GM12801 (cell line): Measurements from ENCODE around the gene XRCC1.

Experiments
- TF ChIP-seq, protein P1 (sequence below): IDR thresholded peaks from one replicate; pipeline ENCODE4 v1.5.1; 2011; ENCODE audit warnings: control low read depth; ENCODE audit not compliant: insufficient read length; ENCODE audit errors: extremely low read depth

The XRCC1 gene

DNA sequence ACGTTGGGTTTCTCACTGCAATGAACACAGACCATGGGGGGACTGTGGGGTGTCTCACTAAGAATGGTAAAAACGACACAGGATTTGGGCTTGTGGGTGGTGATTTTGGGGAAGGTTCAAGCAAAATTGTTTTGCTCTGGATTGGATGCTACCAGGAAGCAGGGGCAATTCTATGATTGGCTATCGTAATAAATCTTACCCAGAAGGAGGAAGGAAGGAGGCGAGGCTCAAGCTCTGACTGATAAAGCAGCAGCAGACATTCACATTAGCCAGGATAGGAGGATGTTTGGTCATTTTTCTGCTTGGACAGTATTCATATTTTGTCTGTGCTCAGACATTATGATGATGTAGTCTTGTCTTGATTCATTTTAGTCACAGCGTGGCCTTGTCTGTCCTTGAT, 22.5 kb upstream of the XRCC1 start:
- TF ChIP-seq, protein P1, sequence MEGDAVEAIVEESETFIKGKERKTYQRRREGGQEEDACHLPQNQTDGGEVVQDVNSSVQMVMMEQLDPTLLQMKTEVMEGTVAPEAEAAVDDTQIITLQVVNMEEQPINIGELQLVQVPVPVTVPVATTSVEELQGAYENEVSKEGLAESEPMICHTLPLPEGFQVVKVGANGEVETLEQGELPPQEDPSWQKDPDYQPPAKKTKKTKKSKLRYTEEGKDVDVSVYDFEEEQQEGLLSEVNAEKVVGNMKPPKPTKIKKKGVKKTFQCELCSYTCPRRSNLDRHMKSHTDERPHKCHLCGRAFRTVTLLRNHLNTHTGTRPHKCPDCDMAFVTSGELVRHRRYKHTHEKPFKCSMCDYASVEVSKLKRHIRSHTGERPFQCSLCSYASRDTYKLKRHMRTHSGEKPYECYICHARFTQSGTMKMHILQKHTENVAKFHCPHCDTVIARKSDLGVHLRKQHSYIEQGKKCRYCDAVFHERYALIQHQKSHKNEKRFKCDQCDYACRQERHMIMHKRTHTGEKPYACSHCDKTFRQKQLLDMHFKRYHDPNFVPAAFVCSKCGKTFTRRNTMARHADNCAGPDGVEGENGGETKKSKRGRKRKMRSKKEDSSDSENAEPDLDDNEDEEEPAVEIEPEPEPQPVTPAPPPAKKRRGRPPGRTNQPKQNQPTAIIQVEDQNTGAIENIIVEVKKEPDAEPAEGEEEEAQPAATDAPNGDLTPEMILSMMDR = no peak

DNA sequence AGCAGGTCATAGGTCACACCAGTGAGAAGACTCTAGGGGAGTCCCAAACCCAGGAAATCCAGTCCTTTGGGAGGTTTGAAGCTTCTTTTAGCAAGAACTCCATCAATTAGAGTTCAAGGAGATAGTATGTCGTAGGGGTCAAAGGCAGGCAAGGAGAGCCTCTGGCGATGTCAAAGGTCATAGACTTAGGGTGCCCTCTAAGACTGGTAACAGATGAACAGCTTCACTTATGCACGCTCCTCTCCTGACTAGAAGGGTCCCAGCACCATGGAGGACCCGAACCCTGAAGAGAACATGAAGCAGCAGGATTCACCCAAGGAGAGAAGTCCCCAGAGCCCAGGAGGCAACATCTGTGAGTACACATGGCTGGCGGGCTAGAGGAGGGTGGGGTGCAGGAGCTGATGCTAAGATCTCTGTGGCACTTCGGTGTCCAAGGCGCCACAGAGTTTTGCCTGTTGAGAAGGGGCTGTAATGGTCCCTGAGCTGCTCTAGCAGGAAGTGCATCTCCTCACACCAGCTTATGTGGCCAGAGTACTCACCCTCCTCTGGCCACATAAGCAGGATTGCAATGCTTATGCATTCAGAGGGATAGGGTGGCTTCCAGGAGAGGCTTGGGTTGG, 21.6 kb upstream of the XRCC1 start:
- TF ChIP-seq, protein P1 = no peak

DNA sequence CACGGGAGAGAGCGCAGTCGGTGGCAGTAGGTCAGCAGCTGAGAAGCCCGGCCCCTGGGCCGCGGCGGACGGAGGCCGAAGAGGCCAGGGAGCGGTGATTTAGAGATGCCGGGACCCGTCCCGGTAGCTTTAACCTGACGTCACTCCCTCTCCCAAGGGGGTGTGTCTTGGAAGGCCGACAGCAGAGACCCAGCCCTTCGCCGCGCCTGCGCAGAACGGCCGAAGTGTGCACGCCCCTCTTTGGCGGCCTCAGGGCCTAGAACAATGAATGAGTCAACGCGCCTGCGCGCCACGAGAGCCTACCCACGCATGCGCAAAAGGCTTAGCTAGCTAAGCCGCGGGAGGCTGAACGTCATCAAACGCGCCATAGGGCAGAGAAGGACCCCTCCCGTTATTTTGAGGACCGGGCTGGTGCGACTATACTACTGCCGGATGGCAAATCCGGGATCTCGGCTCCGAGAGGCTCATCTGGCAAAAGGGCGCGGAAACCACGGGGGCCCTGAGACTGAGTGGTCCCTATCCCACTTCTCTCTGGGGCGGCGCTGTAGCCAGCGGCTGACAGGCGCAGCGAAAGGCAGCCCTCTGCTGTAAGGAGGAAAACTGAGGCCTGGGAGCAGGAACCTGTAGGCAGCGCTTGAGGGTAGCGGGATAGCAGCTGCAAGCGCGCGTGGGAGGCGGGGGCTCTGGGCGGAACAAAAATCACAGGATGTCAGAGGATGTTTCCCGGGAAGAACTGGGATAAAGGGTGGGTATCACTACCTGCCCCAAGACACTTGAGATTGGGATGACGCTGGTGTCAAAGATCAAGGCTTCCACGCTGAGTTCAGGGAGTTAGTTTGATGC, 20.9 kb upstream of the XRCC1 start, which contains the start of the genes IRGQ and ZNF576:
TSS of gene IRGQ (minus strand) at position 136 of the 843 bp plus-strand sequence. CDS start 796 bp downstream, outside the sequence.
TSS of gene ZNF576 (plus strand) at position 597 of the 843 bp plus-strand sequence. CDS start 514 bp downstream, outside the sequence.
- TF ChIP-seq, protein P1 = no peak

DNA sequence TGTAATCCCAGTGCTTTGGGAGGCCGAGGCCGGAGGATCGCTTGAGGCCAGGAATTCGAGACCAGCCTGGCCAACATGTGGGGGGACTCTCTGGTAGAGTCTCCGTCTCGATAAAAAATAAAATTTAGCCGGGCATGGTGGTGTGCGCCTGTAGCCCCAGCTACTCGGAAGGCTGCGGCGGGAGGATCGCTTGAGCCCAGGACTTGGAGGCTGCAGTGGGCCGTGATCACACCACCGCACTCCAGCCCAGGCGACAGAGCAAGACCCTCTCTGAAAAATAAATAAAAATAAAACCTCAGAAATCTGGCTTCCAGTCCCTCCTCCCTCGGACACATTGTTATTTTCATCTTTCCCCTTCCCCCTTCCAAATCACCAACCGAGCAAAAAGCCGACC, 20.3 kb upstream of the XRCC1 start:
- TF ChIP-seq, protein P1 = no peak

DNA sequence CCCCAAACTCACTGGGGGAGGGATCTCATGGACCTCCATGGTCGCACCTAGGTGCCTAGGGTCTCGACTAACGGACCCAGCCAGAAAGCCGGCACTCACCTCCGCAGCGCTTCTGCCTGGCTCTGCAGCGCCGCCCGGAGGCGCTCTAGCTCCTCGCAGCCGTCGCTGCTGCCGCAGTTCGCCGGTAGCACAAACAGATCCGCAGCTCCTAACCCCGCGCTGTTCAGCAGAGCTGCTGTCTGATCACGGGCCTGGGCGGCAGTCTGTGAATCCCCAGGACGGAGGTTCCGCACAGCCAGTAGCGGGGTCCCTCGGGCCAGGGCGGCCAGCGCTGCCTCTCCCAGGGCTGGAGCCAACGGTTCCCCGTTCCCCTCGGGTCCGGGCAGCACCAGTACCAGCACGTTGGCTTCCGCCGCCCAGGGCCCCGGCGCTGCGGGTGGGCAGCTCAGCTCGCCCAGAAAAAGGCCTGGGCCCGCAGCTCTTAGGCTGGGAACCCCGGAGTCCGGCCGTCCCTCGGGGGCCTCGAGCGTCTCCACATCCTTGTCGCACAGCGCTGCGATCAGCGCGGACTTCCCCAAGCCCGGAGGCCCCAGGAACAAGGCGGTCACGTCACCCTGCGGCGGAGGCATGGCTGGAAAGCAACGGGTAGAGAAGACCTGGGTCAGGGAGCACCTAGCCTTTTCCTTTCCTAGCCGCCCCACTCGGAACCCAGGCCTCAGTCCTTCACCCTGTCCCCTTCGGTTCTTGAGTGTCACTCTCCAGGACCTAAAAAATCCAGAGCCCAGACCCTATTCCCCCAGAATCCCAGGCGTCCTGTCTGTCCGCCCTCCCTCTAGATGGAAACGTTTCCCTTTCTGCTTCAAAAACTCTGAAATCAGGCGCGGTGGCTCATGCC, 19.6 kb upstream of the XRCC1 start:
- TF ChIP-seq, protein P1 = peak; percentile 6

DNA sequence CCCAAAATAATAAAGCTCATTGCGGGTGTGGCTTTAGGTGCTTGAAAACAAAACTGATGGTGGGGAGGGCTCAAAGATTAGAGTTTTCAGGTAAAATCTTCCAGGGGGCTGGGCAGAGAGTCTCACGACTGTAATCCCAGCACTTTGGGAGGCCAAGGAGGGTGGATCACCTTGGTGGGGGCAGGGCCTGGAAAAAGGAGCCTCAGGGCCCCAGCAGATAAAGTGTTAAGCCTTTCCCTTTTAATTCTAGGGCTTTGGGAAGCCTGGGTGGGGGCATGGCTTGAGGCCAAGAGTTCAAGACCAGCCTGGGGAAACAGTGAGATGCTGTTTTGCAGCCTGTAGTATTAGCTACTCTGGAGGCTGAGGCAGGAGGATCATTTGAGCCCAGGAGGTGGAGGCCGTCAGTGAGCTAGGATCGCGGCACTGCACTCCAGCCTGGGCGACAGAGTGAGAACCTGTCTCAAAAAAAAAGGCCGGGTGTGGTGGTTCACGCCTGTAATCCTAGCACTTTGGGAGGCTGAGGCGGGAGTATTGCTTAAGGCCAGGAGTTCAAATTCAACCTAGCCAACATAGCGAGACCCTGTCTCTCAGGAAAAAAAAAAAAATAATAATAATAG, 18.9 kb upstream of the XRCC1 start:
- TF ChIP-seq, protein P1 = no peak
